CD4-positive, alpha-beta memory T cell (primary cell): ENCODE data around the gene ANO1. TPM values are rescaled to one million over a fixed set of nuclear protein-coding genes. Genes with fewer than 3 reads are reported as not detected.

Experiments used
- CTCF ChIA-PET: fragments of 350-600 bp; sonication (Branson Sonifier 250); formaldehyde crosslinking; loops from one replicate; lab custom pipeline; 2021; ENCODE audit warnings: inconsistent platforms; ENCODE audit not compliant: partially characterized antibody; lab: Charles Lee
- POLR2A ChIA-PET: fragments of 350-600 bp; sonication (Branson Sonifier 250); formaldehyde crosslinking; loops from one replicate; lab custom pipeline; 2021; ENCODE audit not compliant: partially characterized antibody; lab: Charles Lee
- DNase-seq, 5 donors: peaks; one replicate each; pipeline versions ENCODE4 v3.0.0 to v3.0.0-alpha.2; 2020 to 2022; ENCODE audit warnings: mixed read lengths in 1 of 5
- H3K27ac ChIP-seq: one replicate; pipeline ENCODE4 v1.7.0; 2013; ENCODE audit warnings: low read depth, low read length
- H3K27me3 ChIP-seq: 2 replicates; pipeline ENCODE4 v1.7.0; 2013; ENCODE audit warnings: mild to moderate bottlenecking, low read length, moderate library complexity; ENCODE audit not compliant: insufficient read depth
- H3K36me3 ChIP-seq: 2 replicates; pipeline ENCODE4 v1.7.0; 2013; ENCODE audit warnings: mild to moderate bottlenecking, low read length, moderate library complexity; ENCODE audit not compliant: insufficient read depth
- H3K4me1 ChIP-seq: 2 replicates; pipeline ENCODE4 v1.7.0; 2013; ENCODE audit warnings: mild to moderate bottlenecking, low read length, moderate library complexity; ENCODE audit not compliant: insufficient read depth
- H3K4me3 ChIP-seq, 2 donors: one replicate each; pipeline ENCODE4 v1.7.0; 2013; ENCODE audit warnings: low read length in 2 of 2, mild to moderate bottlenecking in 1 of 2
- H3K9me3 ChIP-seq, 2 donors: one replicate each; pipeline ENCODE4 v1.7.0; 2013; ENCODE audit warnings: low read length in 2 of 2, control low read depth in 1 of 2; ENCODE audit not compliant: control insufficient read depth in 1 of 2
- H3K27ac Mint-ChIP-seq, 7 donors: one replicate each; pipeline ENCODE4 v1.8.0; 2020 to 2021; ENCODE audit warnings: mixed read lengths in 7 of 7, mild to moderate bottlenecking in 6 of 7, inconsistent platforms in 3 of 7, moderate library complexity in 3 of 7
- H3K27me3 Mint-ChIP-seq, 2 donors: one replicate each; pipeline ENCODE4 v1.8.0; 2020 to 2021; ENCODE audit warnings: mixed read lengths in 2 of 2
- H3K36me3 Mint-ChIP-seq, 2 donors: one replicate each; pipeline ENCODE4 v1.8.0; 2020 to 2021; ENCODE audit warnings: mixed read lengths in 2 of 2, inconsistent platforms in 1 of 2, mild to moderate bottlenecking in 1 of 2
- H3K4me1 Mint-ChIP-seq, 4 donors: one replicate each; pipeline ENCODE4 v1.8.0; 2020 to 2021; ENCODE audit warnings: mixed read lengths in 4 of 4, mild to moderate bottlenecking in 1 of 4
- H3K4me3 Mint-ChIP-seq, 8 donors: one replicate each; pipeline ENCODE4 v1.8.0; 2020 to 2021; ENCODE audit warnings: mixed read lengths in 8 of 8, mild to moderate bottlenecking in 7 of 8, moderate library complexity in 6 of 8, inconsistent platforms in 3 of 8
- H3K9me3 Mint-ChIP-seq, 8 donors: one replicate each; pipeline ENCODE4 v1.8.0; 2020 to 2021; ENCODE audit warnings: mixed read lengths in 8 of 8, mild to moderate bottlenecking in 5 of 8, inconsistent platforms in 3 of 8, moderate library complexity in 1 of 8
- intact Hi-C: fragments of 100-400 bp; cut with micrococcal nuclease; formaldehyde crosslinking; loops from one replicate; pipeline ENCODE4 v1.15.1; 2023
- polyA plus RNA-seq, 2 donors: library from polyadenylated mRNA; unstranded; fragments of 300-500 nt; fragmentation: Illumina TruSeq; gene quantifications; one replicate each; pipeline ENCODE4 v1.2.3, GENCODE V29; 2021
- total RNA-seq, 2 experiments: library from RNA; stranded (reverse); gene quantifications; one replicate each; pipeline ENCODE4 v1.2.3, GENCODE V29; 2021

ANO1 gene
- total and polyA plus RNA-seq, 4 experiments from 2014 or later: not detected

- Mint-ChIP-seq H3K9me3 (no peaks in the 10 kb centered on the region), H3K27ac (no peak overlapping the region), H3K4me1 (no peaks in the 10 kb centered on the region), H3K36me3 (no peaks in the 10 kb centered on the region), H3K4me3 (no peak overlapping the region), H3K27me3 (peaks cover 3% of the 10 kb centered on the region in 2 donors)
- intact Hi-C loops: loop anchor here (10.0 kb wide), 1 partner anchor 117 kb away; no protein-coding TSS in a partner anchor
- Histone ChIP-seq H3K27me3 (no peaks in the 10 kb centered on the region), H3K4me1 (no peaks in the 10 kb centered on the region), H3K36me3 (no peaks in the 10 kb centered on the region), H3K9me3 (no peaks in the 10 kb centered on the region), H3K27ac (no peak overlapping the region), H3K4me3 (no peak overlapping the region)
- ChIA-PET CTCF (no interaction called here), POLR2A (no interaction called here)
- no peak for DNase-seq
Observed at GRCh38 chr11:70182266-70182665, 104.1 kb downstream of the ANO1 start.

- no peaks in the 10 kb centered on the region for H3K27me3 ChIP-seq
- CTCF ChIA-PET: no interaction called here
- H3K4me1 ChIP-seq: no peaks in the 10 kb centered on the region
Observed at GRCh38 chr11:70183032-70183431, 104.9 kb downstream of the ANO1 start.

GRCh38 chr11:70183483-70184176 is 105.5 kb downstream of the ANO1 start:
- POLR2A ChIA-PET: no interaction called here
- H3K4me1 Mint-ChIP-seq: no peaks in the 10 kb centered on the region
- intact Hi-C loops: loop anchor here (10.0 kb wide), 1 partner anchor 119 kb away; no protein-coding TSS in a partner anchor

More at GRCh38 chr11:70183032-70183431, 104.9 kb downstream of the ANO1 start:
- H3K27me3 Mint-ChIP-seq: peaks cover 3% of the 10 kb centered on the region in 2 donors
- H3K27ac Mint-ChIP-seq: no peak overlapping the region
- POLR2A ChIA-PET: no interaction called here
- H3K4me3 Mint-ChIP-seq: no peak overlapping the region
- intact Hi-C loops: loop anchor here (10.0 kb wide), 1 partner anchor 118 kb away; no protein-coding TSS in a partner anchor
- H3K4me3 ChIP-seq: no peak overlapping the region
- H3K27ac ChIP-seq: no peak overlapping the region
- DNase-seq: no peak
- no peaks in the 10 kb centered on the region for H3K9me3 ChIP-seq
- H3K36me3 Mint-ChIP-seq: no peaks in the 10 kb centered on the region
- H3K4me1 Mint-ChIP-seq: no peaks in the 10 kb centered on the region
- H3K36me3 ChIP-seq: no peaks in the 10 kb centered on the region
- no peaks in the 10 kb centered on the region for H3K9me3 Mint-ChIP-seq

GRCh38 chr11:70184396-70184795 is 106.3 kb downstream of the ANO1 start:
- Mint-ChIP-seq H3K9me3 (no peaks in the 10 kb centered on the region), H3K27ac (no peak overlapping the region), H3K4me3 (no peak overlapping the region), H3K27me3 (peaks cover 3% of the 10 kb centered on the region in 2 donors), H3K4me1 (no peaks in the 10 kb centered on the region), H3K36me3 (no peaks in the 10 kb centered on the region)
- no peaks in the 10 kb centered on the region for H3K4me1 ChIP-seq
- intact Hi-C loops: loop anchor here (10.0 kb wide), 1 partner anchor 120 kb away; no protein-coding TSS in a partner anchor
- no peaks in the 10 kb centered on the region for H3K27me3 ChIP-seq
- POLR2A ChIA-PET: no interaction called here
- CTCF ChIA-PET: interaction anchor here (0.7 to 1.1 kb wide), 2 partner anchors 12 to 14 kb away, joined by 3 read pairs; no protein-coding TSS in a partner anchor
- H3K9me3 ChIP-seq: no peaks in the 10 kb centered on the region
- H3K4me3 ChIP-seq: no peak overlapping the region
- no peaks in the 10 kb centered on the region for H3K36me3 ChIP-seq
- no peak overlapping the region for H3K27ac ChIP-seq
- DNase-seq: no peak

More at GRCh38 chr11:70183483-70184176, 105.5 kb downstream of the ANO1 start:
- no peaks in the 10 kb centered on the region for H3K4me1 ChIP-seq
- peaks cover 3% of the 10 kb centered on the region in 2 donors for H3K27me3 Mint-ChIP-seq
- no peaks in the 10 kb centered on the region for H3K9me3 ChIP-seq
- no peaks in the 10 kb centered on the region for H3K36me3 Mint-ChIP-seq
- no peak overlapping the region for H3K27ac ChIP-seq
- DNase-seq: no peak
- H3K4me3 ChIP-seq: no peak overlapping the region
- H3K4me3 Mint-ChIP-seq: no peak overlapping the region
- CTCF ChIA-PET: interaction anchor here (0.7 kb wide), 1 partner anchor 15 kb away, joined by 3 read pairs; no protein-coding TSS in a partner anchor
- H3K27me3 ChIP-seq: no peaks in the 10 kb centered on the region
- H3K9me3 Mint-ChIP-seq: no peaks in the 10 kb centered on the region
- no peaks in the 10 kb centered on the region for H3K36me3 ChIP-seq
- H3K27ac Mint-ChIP-seq: no peak overlapping the region

GRCh38 chr11:70185348-70186055 is 107.4 kb downstream of the ANO1 start:
- ChIA-PET CTCF (interaction anchor here (1.1 kb wide), 1 partner anchor 11 kb away, joined by 3 read pairs; no protein-coding TSS in a partner anchor), POLR2A (no interaction called here)
- Mint-ChIP-seq H3K27ac (no peak overlapping the region), H3K4me1 (no peaks in the 10 kb centered on the region), H3K36me3 (no peaks in the 10 kb centered on the region), H3K27me3 (peaks cover 3% of the 10 kb centered on the region in 2 donors), H3K4me3 (no peak overlapping the region), H3K9me3 (peaks cover 0 to 1% (median 0%) of the 10 kb centered on the region in 8 donors)
- H3K4me3 ChIP-seq: no peak overlapping the region
- no peaks in the 10 kb centered on the region for H3K27me3 ChIP-seq
- H3K4me1 ChIP-seq: no peaks in the 10 kb centered on the region
- no peak overlapping the region for H3K27ac ChIP-seq
- intact Hi-C loops: loop anchor here (10.0 kb wide), 1 partner anchor 121 kb away; no protein-coding TSS in a partner anchor
- DNase-seq: no peak
- no peaks in the 10 kb centered on the region for H3K9me3 ChIP-seq
- H3K36me3 ChIP-seq: no peaks in the 10 kb centered on the region

- H3K27me3 ChIP-seq: no peaks in the 10 kb centered on the region
- CTCF ChIA-PET: no interaction called here
- H3K36me3 ChIP-seq: no peaks in the 10 kb centered on the region
- intact Hi-C loops: loop anchor here (10.0 kb wide), 1 partner anchor 122 kb away; no protein-coding TSS in a partner anchor
- no peak overlapping the region for H3K4me3 ChIP-seq
- H3K27ac ChIP-seq: no peak overlapping the region
- H3K4me1 ChIP-seq: peaks cover under 1% of the 10 kb centered on the region
- POLR2A ChIA-PET: no interaction called here
- Mint-ChIP-seq H3K4me1 (peaks cover 0 to 3% (median under 1%) of the 10 kb centered on the region in 4 donors), H3K36me3 (no peaks in the 10 kb centered on the region), H3K27me3 (peaks cover 2 to 3% of the 10 kb centered on the region in 2 donors), H3K27ac (no peak overlapping the region), H3K4me3 (no peak overlapping the region), H3K9me3 (peaks cover 0 to 1% (median 0%) of the 10 kb centered on the region in 8 donors)
- DNase-seq: no peak
- no peaks in the 10 kb centered on the region for H3K9me3 ChIP-seq
Observed at GRCh38 chr11:70186420-70186819, 108.3 kb downstream of the ANO1 start.

GRCh38 chr11:70186936-70187335 is 108.8 kb downstream of the ANO1 start:
- no peak for DNase-seq
- H3K9me3 ChIP-seq: no peaks in the 10 kb centered on the region
- POLR2A ChIA-PET: no interaction called here
- H3K4me3 ChIP-seq: no peak overlapping the region
- intact Hi-C loops: loop anchor here (10.0 kb wide), 1 partner anchor 122 kb away; no protein-coding TSS in a partner anchor
- H3K27me3 Mint-ChIP-seq: peaks cover 0 to 3% of the 10 kb centered on the region in 2 donors
- no peak overlapping the region for H3K27ac ChIP-seq
- H3K9me3 Mint-ChIP-seq: peaks cover 0 to 1% (median 0%) of the 10 kb centered on the region in 8 donors
- no peaks in the 10 kb centered on the region for H3K27me3 ChIP-seq
- no peaks in the 10 kb centered on the region for H3K36me3 Mint-ChIP-seq
- no peak overlapping the region for H3K4me3 Mint-ChIP-seq
- H3K36me3 ChIP-seq: no peaks in the 10 kb centered on the region
- H3K4me1 ChIP-seq: peaks cover 4% of the 10 kb centered on the region
- CTCF ChIA-PET: no interaction called here
- H3K4me1 Mint-ChIP-seq: peaks cover 0 to 3% (median under 1%) of the 10 kb centered on the region in 4 donors
- no peak overlapping the region for H3K27ac Mint-ChIP-seq
